SH-SY5Y (cell line): Measurements from ENCODE around the gene TAS2R20.

Experiments used
- GATA2 ChIP-seq: IDR thresholded peaks from 2 replicates; pipeline ENCODE4 v1.6.1; 2011; ENCODE audit warnings: mild to moderate bottlenecking, low read depth, low read length
- GATA3 ChIP-seq: IDR thresholded peaks from 2 replicates; pipeline ENCODE4 v1.6.1; 2011; ENCODE audit warnings: low read depth, mild to moderate bottlenecking, low read length, moderate library complexity

GRCh38 chr12:10967409-10967808 lies 30.7 kb downstream of the TAS2R20 start:
- TF ChIP-seq GATA2, result no peak
- no peak for TF ChIP-seq GATA3
